NCI-H2107 treated with DMSO at 0.1 percent for 48 hours (cell line): ENCODE measurements around the gene ATF7.
"Not testable (repeated sequence)": the region's sequence is repeated elsewhere in the genome, so short reads cannot be mapped to it uniquely, and the experiment has no call there.

Experiments used
- DNase-seq: peaks from one replicate; lab custom pipeline; 2025; ENCODE audit not compliant: unreplicated experiment; lab: John Stamatoyannopoulos, UW

Gene ATF7

GRCh38 chr12:53627919-53628318, 1.7 kb upstream of the ATF7 start:
- no peak for DNase-seq

- no peak for DNase-seq
Observed at GRCh38 chr12:53626702-53627169, 554 bp upstream of the ATF7 start.

DNA sequence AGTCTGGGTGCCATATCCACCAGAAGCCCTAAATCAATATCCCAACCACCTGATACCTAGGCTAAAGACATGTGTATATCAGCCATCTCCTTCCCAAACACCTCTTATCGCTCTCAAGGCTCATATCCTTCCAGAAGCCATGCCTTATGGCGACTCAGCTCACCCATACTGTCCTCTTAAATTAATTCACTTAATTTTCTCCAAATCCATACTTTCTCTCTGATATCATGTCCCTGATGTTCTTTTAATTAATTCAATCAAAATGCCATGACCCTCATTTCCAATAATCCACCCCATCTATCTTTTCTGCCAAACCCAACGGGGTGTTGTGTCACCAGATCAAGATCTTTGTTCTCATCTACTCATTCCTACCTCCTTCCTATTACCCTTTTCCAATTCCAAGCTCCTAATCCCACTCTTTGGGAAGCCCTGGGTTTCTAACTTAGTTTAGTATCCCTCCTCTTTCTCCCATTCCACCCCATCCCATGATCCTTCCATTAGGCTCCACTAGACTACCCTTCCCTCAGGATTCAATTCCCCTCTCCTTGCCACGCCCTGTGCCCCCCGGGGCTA, 723 bp downstream of the ATF7 start:
- DNase-seq: no peak

GRCh38 chr12:53624956-53625355, 1.2 kb downstream of the ATF7 start:
- no peak for DNase-seq

- DNase-seq: no peak
Observed at GRCh38 chr12:53624458-53624857, 1.7 kb downstream of the ATF7 start.

- DNase-seq: no peak
Observed at GRCh38 chr12:53623548-53624385, 2.4 kb downstream of the ATF7 start.

DNA sequence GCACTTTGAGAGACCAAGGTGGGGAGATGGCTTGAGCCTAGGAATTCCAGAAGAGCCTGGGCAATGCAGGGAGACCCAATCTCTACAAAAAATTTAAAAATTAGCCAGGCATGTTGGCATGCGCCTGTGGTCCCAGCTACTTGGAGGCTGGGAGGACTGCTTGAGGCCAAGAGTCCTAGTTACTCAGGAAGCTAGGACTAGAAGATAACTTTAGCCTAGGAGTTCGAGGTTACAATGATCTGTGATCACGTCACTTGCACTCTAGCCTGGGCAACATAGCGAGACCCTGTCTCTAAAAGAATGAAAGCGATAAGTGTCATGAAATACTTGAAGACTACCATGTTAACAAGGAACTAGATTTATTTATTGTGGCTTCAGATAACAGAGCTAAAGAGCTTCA, 3.5 kb downstream of the ATF7 start:
- no peak for DNase-seq

GRCh38 chr12:53618275-53618674, 7.9 kb downstream of the ATF7 start:
- no peak for DNase-seq

DNA sequence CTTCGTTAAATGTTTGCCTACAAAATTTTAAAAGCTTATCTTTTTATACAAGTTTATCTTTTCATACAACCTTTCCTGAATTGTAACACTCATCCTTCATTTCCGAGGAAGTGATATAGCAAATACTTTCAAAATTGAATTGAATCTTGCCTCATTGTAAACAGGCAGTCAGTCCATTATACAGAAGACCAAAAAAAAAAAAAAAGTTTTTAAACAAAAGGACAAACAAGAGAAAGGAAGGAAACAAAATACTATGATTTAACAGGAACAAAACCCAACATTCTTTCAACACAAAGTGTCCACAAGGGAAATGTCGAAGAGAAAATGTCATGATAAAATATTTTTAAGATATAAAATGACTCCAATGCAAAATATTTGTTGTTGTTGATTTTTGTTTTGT, 8.5 kb downstream of the ATF7 start:
- no peak for DNase-seq

- DNase-seq: no peak
Observed at GRCh38 chr12:53616950-53617349, 9.2 kb downstream of the ATF7 start.

DNA sequence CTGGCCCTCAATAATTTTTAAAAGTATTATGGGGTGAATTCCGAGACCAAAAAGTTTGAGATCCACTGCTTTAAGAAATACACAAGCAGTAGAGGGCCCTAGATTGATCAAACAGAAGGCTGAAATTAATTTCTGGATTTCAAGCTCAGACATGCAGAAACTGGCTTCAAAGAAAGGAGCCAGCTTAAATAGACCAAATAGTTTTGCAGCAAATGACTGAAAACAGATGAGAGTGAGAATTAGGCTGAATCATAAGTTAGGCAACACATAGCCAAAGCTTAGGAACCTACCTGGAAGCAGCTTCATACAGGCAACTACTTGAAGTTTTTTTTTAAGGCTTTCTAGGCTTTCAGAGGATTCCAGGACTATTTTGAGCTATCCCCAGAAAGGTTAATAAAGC, 12.4 kb downstream of the ATF7 start:
- no peak for DNase-seq

DNA sequence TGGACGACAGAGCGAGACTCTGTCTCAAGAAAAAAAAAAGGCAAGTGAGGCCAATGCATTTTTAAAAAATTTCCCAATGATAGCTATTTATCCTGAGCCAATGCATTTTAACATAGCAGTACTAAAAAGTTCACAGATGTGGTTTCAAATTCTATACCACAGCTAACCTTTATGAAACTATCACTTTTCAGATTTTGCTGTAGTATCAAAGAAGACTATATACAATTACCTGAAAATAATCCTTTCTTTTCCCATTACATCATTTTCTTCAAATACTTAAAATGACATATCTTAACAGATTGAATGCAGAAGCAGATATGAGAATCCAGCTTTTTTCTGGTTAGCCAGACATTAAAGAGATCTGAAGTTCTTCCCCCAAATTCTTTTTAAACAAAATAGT, 13.2 kb downstream of the ATF7 start:
- no peak for DNase-seq

GRCh38 chr12:53611304-53611703, 14.9 kb downstream of the ATF7 start:
- no peak for DNase-seq

DNA sequence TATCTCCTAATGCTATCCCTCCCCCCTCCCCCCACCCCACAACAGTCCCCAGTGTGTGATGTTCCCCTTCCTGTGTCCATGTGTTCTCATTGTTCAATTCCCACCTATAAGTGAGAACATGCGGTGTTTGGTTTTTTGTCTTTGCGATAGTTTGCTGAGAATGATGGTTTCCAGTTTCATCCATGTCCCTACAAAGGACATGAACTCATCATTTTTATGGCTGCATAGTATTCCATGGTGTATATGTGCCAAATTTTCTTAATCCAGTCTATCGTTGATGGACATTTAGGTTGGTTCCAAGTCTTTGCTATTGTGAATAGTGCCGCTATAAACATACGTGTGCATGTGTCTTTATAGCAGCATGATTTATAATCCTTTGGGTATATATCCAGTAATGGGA, 19.5 kb downstream of the ATF7 start:
- not testable (repeated sequence) for DNase-seq

- DNase-seq: no peak
Observed at GRCh38 chr12:53604581-53604980, 21.6 kb downstream of the ATF7 start.

DNA sequence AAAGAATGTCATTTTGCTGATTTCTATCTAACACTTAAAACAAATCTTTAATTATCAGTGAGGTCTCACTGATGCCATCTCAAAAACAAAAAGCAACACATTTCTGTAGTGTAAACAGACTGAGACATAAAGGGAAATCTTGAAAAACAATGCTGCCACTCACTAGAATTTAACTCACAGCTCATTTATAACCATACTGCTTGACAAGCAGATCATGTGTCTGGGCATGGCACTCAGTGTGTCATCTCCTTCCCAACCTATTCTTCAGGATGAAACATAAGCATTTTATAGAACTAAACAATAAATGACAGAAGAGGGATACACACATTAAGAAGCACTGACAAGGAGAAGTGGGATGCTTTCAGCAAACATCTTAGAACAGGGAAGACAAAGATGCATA, 22.4 kb downstream of the ATF7 start:
- DNase-seq: no peak

- no peak for DNase-seq
Observed at GRCh38 chr12:53603196-53603595, 23.0 kb downstream of the ATF7 start.

GRCh38 chr12:53602176-53602864, 23.9 kb downstream of the ATF7 start:
- DNase-seq: no peak

DNA sequence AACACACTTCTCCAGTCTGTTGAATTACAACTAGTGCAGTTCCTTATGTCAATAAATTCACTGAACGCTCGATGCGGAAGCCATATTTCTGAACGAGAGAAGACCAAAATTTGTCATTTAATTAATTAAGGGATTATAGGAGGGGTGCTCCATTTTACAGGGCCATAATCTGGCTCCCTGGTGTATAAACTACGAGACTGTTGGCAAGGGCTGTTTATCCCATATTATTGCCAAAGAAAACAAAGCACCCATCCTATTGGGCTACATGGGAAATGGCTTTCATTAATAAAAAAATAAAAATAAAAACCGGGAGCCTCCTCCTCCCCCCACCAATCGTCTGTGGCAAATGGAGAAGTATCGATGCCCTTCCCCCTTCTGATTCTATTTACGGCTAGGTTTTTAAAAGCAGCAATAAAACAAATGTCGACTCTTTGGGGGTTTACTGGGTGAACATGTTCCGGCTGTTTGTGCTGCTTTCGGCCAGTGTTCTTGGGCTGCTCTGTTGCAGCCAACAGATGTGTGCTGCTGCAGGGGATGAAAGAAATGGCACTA, 24.8 kb downstream of the ATF7 start:
- DNase-seq: no peak

- no peak for DNase-seq
Observed at GRCh38 chr12:53600490-53601295, 25.5 kb downstream of the ATF7 start.

- no peak for DNase-seq
Observed at GRCh38 chr12:53599579-53599978, 26.6 kb downstream of the ATF7 start.
